ENCODE results near the gene RAD18.

The RAD18 gene

DNA sequence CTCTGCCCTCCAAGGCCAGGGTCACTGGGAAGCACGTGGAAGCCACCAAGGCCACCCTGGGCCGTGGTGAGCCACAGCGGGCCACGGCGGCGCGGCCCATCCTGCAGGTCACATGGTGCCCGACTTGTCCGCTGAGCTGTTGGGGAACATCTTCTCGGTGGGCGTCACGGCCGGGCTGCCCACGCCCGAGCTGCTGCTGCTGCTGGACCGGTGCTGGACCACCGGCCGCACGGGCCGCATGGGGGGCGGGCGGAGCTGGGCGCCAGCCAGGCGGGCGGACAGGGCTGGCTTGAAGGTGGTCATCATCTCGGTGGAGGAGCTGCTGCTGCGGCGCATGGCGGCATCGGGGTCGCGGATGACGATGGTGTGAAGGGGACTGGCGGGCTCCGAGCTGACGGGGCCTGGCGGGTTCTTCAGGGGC is 22.1 kb upstream of the RAD18 start:
- DNase-seq: no peak

DNA sequence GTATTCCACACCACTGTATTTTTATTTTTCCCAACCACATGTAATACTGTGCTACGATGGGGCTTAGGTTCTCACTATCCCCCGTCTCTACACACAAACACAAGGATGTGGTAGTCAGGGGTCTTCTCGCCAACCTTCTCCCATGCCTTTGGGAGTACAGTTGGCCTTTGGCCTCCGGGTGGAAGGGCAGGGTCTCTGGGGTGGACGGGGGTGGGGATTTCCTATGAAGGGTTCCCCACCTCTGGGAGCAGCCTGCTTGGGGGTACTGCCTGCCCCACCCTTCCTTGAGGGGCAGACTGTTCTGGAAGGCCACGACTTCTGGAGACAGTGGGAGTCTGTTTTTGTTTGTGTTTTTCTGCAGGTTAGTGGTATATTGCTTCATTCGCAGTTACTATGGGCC is 21.3 kb upstream of the RAD18 start:
- no peak for DNase-seq

DNA sequence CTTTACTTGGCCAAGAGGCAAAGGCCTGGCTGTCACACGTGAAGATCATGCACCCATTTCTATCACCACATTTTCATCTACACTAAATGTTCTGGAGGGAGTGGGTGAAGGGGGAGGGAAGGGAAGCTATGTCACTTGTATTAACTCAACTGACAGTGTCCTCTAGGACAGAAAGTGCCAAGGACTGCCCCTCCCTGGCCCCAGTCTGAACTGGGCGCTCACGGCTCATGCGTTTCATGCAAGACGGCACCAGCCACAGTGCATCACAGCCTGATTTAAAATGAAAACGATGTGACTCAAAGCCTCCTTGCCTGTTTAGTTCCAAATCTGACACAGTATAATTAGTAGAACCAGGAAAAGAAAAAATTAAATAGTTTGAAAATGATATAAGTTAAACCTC is 20.8 kb upstream of the RAD18 start:
- DNase-seq: no peak

DNA sequence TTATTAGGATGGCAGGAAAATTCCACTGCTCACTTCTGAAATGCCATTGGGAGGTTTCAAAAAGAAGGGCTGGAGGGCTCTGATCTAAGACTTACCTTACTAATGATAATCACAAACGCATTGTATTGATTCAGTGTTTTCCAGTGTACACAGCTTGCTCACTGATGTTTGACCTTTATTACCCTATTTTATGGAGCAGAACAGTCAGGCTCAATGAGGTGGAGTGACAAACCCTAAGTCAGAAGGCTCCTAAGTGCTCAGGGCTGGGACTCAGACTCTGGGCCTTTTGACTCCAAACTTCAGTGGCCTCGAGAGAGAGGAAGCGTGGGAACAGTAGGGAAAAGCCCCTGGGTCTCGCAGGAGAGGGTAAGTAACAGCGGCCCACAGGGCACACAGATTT is 20.3 kb upstream of the RAD18 start:
- no peak for DNase-seq

GRCh38 chr3:8983026-8983425 is 19.8 kb upstream of the RAD18 start:
- DNase-seq: no peak

GRCh38 chr3:8982509-8982908 is 19.2 kb upstream of the RAD18 start:
- DNase-seq: no peak

DNA sequence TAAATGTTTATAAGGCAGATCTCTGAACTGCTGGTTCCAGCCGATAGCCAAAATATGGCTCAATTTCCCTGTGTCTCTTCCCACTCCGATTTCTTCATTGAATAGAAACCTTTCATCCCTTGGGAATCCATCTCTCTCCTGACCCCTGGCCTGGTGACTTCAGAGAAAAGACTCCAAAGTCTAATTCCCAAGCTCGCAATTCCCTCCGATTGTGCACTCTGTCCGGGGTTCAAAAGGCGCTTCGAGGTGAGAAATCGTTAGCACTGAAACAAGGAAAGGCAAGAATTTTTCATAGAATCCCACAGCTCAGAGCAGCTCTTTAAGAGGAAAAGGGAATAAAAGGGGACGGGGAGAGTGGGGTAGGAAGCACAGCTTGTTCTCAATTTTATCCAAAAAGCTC is 18.4 kb upstream of the RAD18 start:
- no peak for DNase-seq

- DNase-seq: no peak
Observed at GRCh38 chr3:8981296-8981695, 18.0 kb upstream of the RAD18 start.

GRCh38 chr3:8980756-8981257 is 17.5 kb upstream of the RAD18 start:
- no peak for DNase-seq

DNA sequence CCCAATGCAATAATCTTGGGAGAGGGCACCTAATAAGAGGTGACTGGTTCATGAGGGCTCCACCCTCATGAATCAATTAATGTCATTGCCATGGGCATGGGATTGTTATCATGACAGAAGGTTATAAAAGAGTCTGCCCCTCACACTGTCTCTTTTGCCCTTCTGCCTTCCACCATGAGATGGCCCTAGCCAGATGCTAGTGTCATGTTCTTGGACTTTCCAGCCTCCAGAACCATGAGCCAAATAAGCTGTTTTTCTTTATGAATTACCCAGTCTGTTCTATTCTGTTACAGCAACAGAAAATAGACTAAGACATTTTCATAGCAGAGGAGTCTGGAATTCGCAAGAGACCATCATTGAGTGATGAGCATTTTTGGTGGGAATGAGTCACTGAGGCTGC is 16.0 kb upstream of the RAD18 start:
- no peak for DNase-seq

DNA sequence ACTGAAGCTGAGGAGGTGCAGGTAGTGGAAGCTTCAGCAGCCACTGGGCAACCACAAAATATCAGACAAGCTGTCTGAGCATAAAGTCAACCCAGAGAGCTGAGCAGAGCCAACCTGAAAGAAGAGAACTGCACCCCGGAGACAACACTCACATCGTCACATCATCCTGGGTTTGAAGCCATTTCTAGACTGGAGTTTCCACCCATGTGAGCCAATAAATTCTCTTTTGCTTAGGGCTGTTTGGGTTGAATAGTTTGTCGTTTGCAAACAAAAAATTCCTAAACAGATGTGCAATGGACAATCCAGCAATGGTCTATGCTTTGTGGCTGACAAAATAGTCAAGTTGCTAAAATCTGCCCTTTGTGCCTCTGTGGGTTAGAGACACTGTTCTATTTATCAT is 15.3 kb upstream of the RAD18 start:
- no peak for DNase-seq

DNA sequence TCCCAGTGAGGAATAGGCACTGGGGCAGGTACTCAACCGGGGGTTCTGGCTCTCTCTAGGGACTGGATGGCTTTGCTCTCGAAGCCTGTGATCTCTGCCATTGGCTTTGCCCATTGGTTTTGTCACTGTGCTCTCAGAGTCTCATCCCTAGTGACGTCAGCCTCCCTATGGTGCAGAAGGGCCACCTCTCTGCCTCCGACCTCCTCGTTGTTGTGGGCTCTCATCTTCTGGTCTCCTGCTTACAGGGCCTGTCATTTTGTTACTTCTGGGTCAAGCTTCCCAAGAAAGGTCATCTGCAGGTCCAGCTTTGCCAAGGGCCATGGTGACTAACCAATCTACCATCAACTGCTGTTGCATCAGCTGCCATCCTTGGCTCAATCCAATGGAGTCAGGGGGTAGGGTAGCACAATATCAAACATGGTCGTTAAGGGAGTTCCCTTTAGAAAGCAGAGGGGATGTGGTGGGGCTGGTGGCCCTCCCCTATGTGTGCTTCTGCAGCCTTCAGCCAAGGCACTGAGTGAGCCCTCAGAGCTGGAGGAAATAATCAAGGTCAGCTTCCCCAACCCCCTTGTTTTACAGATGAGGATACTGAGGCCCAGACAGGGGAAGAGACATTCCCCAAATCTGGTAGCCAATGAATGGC is 13.4 kb upstream of the RAD18 start:
- no peak for DNase-seq

- no peak for DNase-seq
Observed at GRCh38 chr3:8975081-8976020, 12.1 kb upstream of the RAD18 start.

DNA sequence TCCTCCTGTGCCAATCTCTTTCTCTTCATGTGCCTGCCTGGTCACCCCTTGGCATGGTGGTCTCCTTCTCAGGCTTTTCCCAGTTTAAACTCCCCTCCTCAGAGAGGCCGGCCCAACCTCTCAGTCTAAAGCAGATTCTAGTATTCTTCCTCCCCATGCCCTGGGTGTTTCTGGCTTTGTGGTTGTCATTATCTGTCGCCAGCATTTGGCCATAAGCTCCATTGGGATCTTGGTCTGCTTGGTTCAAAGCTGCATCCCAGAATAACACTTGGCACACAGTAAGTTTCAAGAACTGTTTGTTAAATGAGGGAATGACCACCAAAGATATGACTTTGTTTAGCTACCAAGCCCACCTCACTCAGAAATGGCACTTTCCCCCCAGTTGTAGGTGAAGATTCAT is 11.2 kb upstream of the RAD18 start:
- DNase-seq: no peak

GRCh38 chr3:8972639-8973038 is 9.4 kb upstream of the RAD18 start:
- no peak for DNase-seq

DNA sequence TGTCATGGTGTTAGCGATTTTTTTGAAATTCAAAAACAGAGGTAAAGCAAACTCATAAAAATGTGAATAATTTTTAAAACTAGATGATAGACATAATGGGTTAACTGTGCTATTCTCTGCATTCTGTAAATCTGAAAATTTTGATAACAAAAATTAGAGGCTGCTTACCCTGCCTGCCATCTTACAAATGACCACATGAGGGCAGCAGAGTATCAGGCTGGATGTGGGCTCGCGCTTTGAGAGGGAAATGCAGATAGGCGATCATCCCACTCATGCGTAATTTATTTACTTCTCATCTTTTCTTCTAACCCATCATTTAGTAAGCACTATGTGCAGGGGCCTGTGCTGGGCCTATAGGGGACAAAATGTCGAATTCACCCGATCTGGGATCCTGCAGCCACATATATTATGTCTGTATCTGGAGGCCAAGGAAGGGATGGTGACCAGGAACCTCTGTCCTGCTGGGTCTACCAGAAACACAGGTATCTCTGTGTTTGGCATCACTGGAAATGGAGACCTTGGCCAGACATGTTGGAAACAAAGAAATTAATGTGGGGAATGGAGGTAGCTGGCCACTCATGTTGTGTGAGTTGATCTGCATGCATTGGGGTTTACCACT is 7.8 kb upstream of the RAD18 start:
- no peak for DNase-seq

- DNase-seq: no peak
Observed at GRCh38 chr3:8969241-8969640, 6.0 kb upstream of the RAD18 start.

- no peak for DNase-seq
Observed at GRCh38 chr3:8968375-8968882, 5.2 kb upstream of the RAD18 start.

- no peak for DNase-seq
Observed at GRCh38 chr3:8967553-8967952, 4.3 kb upstream of the RAD18 start.

DNA sequence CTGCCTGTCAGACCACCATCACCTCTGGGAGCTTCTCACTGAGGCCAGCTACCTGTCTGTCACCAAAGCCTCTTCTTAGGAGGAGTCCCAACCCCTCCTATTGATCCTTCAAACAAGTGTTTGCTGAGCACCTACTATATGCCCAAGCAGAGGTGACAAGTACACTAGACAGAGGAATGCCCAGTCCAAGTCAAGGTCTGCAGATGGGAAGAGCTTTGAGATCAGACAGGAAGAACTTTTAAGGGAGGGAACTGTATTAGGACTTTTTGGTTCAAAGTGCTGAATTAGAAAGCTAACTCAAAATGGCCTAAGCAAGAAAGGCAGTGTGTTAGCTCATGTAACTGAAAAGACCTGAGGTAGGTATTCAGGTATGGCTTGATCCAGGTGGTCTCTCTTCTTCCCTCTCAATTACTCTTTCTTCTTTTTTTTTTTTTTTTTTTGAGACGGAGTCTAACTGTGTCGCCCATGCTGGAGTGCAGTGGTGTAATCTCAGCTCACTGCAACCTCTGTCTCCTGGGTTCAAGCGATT is 3.6 kb upstream of the RAD18 start:
- no peak for DNase-seq

GRCh38 chr3:8966150-8966819 is 3.0 kb upstream of the RAD18 start:
- DNase-seq: no peak

GRCh38 chr3:8964436-8965370 is 1.4 kb upstream of the RAD18 start:
- no peak for DNase-seq
